Stimulated activated CD4-positive, alpha-beta T cell treated with anti-CD3 and anti-CD28 coated beads, Interleukin-12 subunit alpha, Interleukin-12 subunit beta, amount 100 ng/mL, for 4 hours (primary cell): Measurements from ENCODE around the gene CCSER1.
"Not testable (repeated sequence)": the region's sequence is repeated elsewhere in the genome, so short reads cannot be mapped to it uniquely, and the experiment has no call there.

Source experiments
- DNase-seq: peaks from one replicate; pipeline ENCODE4 v3.0.0-alpha.2; 2020

CCSER1 gene

GRCh38 chr4:90306810-90307209 lies 179.6 kb downstream of the CCSER1 start:
- DNase-seq, result no peak

DNA sequence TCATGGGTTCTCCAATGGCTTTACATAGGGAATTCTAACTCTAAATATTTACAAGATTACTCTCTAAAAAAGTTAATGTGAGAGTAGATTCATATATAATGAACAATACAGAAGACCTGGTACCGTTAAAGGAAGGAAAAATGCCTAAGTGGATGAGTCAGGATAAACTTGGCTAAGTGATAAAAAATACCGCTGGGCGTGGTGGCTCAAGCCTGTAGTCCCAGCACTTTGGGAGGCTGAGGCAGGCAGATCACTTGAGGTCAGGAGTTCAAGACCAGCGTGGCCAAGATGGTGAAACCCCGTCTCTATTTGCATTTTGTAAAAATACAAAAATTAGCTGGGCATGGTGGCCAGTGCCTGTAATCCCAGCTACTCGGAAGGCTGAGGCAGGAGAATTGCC lies 189.9 kb downstream of the CCSER1 start:
- not testable (repeated sequence) for DNase-seq

- DNase-seq, result no peak
Measured at GRCh38 chr4:90317785-90318184, 190.6 kb downstream of the CCSER1 start.

DNA sequence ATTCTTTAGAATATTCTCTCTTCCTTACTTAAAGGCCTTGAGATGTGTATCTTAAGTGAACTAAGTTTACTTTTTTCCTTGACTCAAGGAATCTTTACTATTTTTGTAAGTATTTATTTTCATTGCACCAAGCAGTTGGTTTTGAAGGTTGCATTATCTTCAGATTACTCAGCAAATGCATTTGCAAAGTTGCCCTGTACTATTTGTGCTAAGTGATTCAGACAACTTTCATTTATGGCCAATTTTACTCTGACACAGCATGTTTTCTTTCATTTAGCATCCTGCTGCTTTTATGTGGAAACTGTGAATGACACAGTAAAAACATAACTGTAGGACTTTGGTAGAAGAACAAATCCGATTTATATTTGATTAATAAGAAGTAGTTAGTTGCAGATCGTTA lies 191.0 kb downstream of the CCSER1 start:
- no peak for DNase-seq

DNA sequence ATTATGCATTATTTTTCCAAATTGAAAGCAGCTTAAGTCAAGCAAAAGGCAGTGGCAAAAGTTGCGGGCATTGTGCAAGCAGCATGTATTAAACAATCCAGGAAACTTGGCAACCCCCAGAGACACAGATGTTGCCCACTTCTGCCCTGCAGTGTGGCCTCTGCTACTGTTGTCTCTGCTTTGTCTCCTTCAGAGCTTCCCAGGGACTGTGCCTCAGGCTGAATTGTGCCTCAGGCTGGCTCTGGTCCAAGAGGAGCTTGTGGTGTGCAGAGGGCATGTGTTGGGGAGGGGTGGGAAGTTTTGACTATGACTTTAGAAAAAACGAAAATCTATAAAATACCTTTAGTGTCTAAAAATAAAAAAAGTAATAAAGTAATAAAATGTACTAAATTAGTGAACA lies 201.4 kb downstream of the CCSER1 start:
- no peak for DNase-seq

DNA sequence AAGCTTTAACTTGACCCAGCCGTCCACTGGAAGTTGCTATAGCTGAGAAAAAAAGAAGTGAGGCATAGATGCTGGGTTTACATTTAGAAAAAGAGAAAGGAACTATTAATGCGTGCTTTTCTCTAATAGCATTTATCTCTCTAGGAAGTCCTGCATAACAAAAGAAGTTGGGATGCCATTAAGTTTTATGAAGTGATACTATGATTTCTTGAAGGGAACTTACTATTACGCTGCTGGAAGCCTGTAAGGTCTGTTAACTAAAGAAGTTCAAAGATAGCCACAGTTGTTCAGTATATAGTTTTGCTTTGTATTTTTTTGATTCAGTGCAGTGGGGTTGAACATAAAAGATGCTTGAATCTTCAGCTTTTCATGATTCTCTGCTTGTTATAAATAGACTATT lies 203.4 kb downstream of the CCSER1 start:
- no peak for DNase-seq

- DNase-seq, result no peak
Measured at GRCh38 chr4:90345549-90346215, 218.5 kb downstream of the CCSER1 start.

- DNase-seq, result no peak
Measured at GRCh38 chr4:90349636-90350035, 222.4 kb downstream of the CCSER1 start.

- no peak for DNase-seq
Measured at GRCh38 chr4:90357117-90357710, 230.0 kb downstream of the CCSER1 start.

DNA sequence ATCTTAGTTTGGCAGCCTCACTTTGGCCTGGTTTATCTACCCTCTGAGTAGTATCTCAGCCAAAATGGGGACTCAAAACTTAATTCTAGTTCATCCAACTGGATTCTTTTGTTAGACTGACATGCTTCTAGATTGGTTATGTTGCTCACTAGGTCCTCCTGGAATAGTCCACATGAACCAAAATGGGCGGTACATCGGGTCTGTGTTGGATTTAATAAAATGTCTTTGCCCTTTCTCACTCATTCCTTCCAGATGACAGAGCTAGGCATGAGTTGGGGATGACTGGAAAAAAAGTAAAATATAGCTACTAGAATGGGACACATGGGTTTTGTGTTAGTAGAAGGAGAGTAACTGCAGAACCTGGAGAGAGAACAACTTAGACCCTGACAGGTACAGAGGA lies 247.9 kb downstream of the CCSER1 start:
- no peak for DNase-seq

GRCh38 chr4:90393215-90393614 lies 266.0 kb downstream of the CCSER1 start:
- no peak for DNase-seq

DNA sequence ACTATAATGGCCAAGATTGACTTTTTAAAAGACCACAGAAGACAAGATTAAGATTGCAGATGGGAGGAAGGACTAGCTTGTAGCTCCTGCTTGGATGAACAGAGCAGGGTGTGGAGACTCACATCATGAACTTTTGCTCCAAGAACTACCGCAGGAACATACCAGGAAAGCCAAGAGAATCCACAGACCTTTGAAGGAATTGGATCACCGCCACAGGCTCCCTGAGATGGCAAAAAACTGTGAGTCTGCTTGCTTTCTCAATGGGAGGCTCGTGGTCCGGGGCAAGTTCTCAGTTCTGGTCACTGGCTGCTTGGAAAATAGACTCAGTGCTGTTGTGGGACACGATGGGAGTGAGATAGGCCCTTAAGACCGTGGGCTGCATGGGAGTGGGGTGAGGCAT lies 276.6 kb downstream of the CCSER1 start:
- no peak for DNase-seq

- DNase-seq, result not testable (repeated sequence)
Measured at GRCh38 chr4:90407897-90408296, 280.7 kb downstream of the CCSER1 start.

GRCh38 chr4:90412786-90413185 lies 285.6 kb downstream of the CCSER1 start:
- not testable (repeated sequence) for DNase-seq

GRCh38 chr4:90415116-90415515 lies 287.9 kb downstream of the CCSER1 start:
- no peak for DNase-seq

GRCh38 chr4:90419124-90419711 lies 292.0 kb downstream of the CCSER1 start:
- no peak for DNase-seq

GRCh38 chr4:90421161-90421560 lies 294.0 kb downstream of the CCSER1 start:
- no peak for DNase-seq

DNA sequence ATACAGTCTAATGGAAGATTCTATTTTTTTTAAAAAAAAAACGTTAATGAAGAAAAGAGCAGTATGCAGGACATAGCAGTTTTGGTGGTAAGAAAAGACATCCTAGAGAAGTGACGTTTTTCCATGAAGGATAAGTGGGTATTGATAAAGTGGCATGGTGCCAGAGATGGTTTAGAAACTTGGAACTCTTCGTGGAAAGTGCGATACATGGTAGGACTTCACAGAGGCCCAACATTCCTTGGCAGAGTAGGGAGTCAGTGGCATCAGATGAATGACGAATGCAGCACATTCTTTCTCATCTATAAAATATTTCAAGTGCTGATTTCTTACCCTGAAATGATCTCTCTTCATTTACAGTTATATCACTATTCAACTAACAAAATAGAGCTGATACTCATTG lies 298.7 kb downstream of the CCSER1 start:
- no peak for DNase-seq

DNA sequence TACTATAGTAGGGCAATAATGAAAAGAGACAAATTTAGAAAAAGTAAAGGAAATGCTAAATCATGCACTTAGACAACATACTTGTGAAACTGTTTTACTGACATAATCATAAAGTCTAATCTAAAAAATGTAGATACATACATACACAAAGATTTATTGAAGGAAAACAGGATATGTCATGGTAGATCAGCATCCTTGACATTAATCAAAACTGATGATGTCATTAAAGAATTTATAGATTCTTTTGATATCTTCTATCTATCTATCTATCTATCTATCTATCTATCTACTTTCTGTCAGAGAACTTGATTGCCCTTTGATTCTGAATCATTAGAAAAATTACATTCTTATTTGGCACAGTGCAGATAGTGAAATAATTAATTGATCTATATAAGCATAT lies 311.3 kb downstream of the CCSER1 start:
- no peak for DNase-seq

- DNase-seq, result no peak
Measured at GRCh38 chr4:90441770-90442169, 314.6 kb downstream of the CCSER1 start.

DNA sequence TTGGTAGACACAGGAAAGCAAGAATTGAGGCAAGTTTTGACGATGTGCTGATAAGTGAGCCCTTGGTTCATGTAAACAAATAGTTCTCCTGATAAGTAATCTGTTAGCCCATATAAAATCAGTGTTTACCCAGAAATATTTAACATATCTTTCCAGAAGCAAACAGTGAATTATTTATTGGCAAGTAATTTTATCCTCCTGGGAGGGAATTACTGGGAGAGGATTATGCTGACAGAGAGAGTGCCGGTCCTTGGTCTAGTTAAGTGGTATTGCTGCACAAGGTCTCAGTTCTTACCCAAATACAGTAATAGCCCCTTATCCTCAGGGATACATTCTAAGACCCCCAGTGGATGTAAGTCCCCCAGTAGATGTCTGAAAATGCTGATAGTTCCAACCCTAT lies 315.4 kb downstream of the CCSER1 start:
- DNase-seq, result no peak

DNA sequence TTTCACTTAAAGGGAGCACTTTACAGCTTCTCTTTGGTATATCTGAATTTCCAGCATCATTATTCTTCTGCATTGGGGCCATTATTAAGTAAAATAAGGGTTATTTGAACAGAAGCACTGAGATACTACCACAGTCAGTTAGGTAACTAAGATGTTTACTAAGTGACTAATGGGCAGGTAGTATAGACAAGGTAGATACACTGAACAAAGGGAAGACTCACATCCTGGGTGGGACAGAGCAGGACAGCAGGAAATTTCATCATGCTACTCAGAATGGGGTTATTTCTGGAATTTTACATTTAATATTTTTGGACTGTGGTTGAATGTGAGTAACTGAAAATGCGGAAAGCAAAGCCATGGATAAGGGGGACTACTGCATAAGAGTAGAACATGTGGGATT lies 316.0 kb downstream of the CCSER1 start:
- no peak for DNase-seq

DNA sequence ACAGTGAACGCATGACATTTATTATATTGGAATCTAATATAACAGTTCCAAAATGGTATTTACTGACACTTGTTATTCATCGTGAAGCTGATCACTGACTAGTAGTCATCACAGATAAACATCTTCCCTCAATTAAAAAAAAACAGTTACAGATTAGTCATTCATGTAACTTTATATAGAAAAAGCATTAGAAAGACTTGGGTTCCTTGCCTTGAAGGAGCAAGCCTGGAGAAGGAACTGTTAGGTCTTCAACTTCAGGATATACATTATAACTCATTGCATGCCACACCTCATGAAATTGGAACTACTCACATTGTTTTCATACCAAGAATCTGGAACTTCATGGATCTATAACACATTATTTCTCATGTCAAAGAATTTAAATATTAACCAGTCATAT lies 317.7 kb downstream of the CCSER1 start:
- DNase-seq, result no peak

DNA sequence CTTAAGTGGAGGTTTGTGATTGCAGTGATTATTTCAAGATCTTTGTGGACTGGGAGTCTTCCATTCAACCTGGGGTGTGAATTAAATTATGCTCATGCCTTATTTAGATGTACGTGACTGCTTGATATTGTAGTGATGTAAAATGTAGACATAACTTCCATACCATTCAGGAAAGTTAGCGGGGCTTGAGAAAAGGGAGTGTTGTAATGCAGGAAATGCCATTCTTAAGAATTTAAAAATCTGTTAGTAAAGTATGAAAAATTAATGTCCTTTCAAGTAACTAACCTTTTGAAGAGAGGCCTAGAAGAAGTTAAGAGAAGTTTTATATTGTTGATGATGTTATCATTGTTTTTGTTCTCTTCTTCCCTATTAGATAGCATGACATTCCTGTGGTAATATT lies 318.2 kb downstream of the CCSER1 start:
- DNase-seq, result no peak

DNA sequence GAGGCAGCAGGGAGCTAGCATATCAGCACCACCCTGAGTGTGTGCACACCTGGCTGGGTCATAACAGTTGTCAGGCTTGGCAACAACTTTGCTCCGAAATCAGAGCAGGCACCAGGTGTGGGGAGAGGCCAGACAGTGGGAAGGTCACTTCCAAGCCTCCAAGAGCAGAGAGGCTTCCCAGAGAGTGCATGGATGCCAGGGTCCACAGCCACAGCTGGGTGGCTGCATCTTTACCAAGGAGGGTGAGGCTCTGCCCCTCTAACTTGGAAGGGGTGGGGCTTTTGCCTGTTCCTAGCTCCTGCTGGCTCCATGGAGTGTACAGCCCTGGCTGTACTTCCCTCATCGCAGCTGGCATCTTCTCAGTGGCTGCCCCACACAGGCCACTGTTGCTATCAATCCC lies 322.4 kb downstream of the CCSER1 start:
- no peak for DNase-seq
